NT2/D1 (cell line): ENCODE data around the gene LYAR.

Experiments
- DNase-seq: peaks from one replicate; pipeline ENCODE4 v3.0.0-alpha.2; 2011; ENCODE audit warnings: low read depth, low spot score
- H3K27me3 ChIP-seq: 2 replicates; pipeline ENCODE4 v1.6.0; 2011; ENCODE audit warnings: mild to moderate bottlenecking; ENCODE audit not compliant: insufficient read length, insufficient read depth
- H3K36me3 ChIP-seq: 2 replicates; pipeline ENCODE4 v1.6.1; 2011; ENCODE audit warnings: mild to moderate bottlenecking, low read length, mixed read lengths; ENCODE audit not compliant: insufficient read depth, insufficient read length
- H3K4me1 ChIP-seq: 2 replicates; pipeline ENCODE4 v1.5.1; 2011; ENCODE audit not compliant: insufficient read depth, insufficient read length
- H3K4me3 ChIP-seq: 2 replicates; pipeline ENCODE4 v1.5.1; 2011; ENCODE audit warnings: low read depth; ENCODE audit not compliant: insufficient read length
- H3K9ac ChIP-seq: 2 replicates; pipeline ENCODE4 v1.6.0; 2011; ENCODE audit warnings: low read depth; ENCODE audit not compliant: insufficient read length
- H3K9me3 ChIP-seq: 2 replicates; pipeline ENCODE4 v1.5.1; 2011; ENCODE audit warnings: mild to moderate bottlenecking, low read length; ENCODE audit not compliant: insufficient read depth
- SUZ12 ChIP-seq: IDR thresholded peaks from 2 replicates; pipeline ENCODE4 v1.6.1; 2011; ENCODE audit not compliant: insufficient read length, insufficient read depth; ENCODE audit errors: extremely low read depth
- YY1 ChIP-seq: IDR thresholded peaks from 2 replicates; pipeline ENCODE4 v1.6.1; 2011; ENCODE audit not compliant: insufficient read length, insufficient read depth
- ZNF274 ChIP-seq: IDR thresholded peaks from 2 replicates; pipeline ENCODE4 v1.6.1; 2011; ENCODE audit warnings: mild to moderate bottlenecking, low read depth, low read length

Gene LYAR

GRCh38 chr4:4227510-4228355, 62.2 kb downstream of the LYAR start:
- H3K27me3 ChIP-seq, result peaks cover 67% of the 10 kb centered on the region
- no peaks in the 10 kb centered on the region for H3K36me3 ChIP-seq
- H3K9me3 ChIP-seq, result no peaks in the 10 kb centered on the region
- peaks cover 4% of the 10 kb centered on the region for H3K4me1 ChIP-seq
- H3K9ac ChIP-seq, result no peak overlapping the region
- TF ChIP-seq ZNF274 (no peak), SUZ12 (no peak), YY1 (no peak)
- H3K4me3 ChIP-seq, result no peak overlapping the region
- DNase-seq, result no peak

GRCh38 chr4:4226606-4227438, 63.1 kb downstream of the LYAR start, which contains the start of gene OTOP1:
Gene OTOP1, minus strand, starts transcription at chr4:4226929. Its CDS starts 65 bp downstream, at chr4:4226864.
- peaks cover 4% of the 10 kb centered on the region for H3K4me1 ChIP-seq
- no peaks in the 10 kb centered on the region for H3K36me3 ChIP-seq
- DNase-seq, result no peak
- peak within 1 kb of the TSS; percentile 61 for H3K9ac ChIP-seq
- peak within 1 kb of the TSS; percentile 36 for H3K4me3 ChIP-seq
- no peaks in the 10 kb centered on the region for H3K9me3 ChIP-seq
- TF ChIP-seq YY1 (no peak), ZNF274 (no peak), SUZ12 (peak; percentile 87)
- H3K27me3 ChIP-seq, result peaks cover 75% of the 10 kb centered on the region

- TF ChIP-seq ZNF274 (no peak), SUZ12 (peak; percentile 93)
- no peaks in the 10 kb centered on the region for H3K9me3 ChIP-seq
- H3K9ac ChIP-seq, result peak overlapping the region; percentile 61
- H3K27me3 ChIP-seq, result peaks cover 76% of the 10 kb centered on the region
- DNase-seq, result no peak
- no peaks in the 10 kb centered on the region for H3K36me3 ChIP-seq
- H3K4me3 ChIP-seq, result peak overlapping the region; percentile 36
- H3K4me1 ChIP-seq, result peaks cover 4% of the 10 kb centered on the region
Observed at GRCh38 chr4:4225915-4226605, 63.9 kb downstream of the LYAR start.
